Natural killer cell (primary cell): ENCODE measurements around the gene TPST2. TPM values are rescaled to one million over a fixed set of nuclear protein-coding genes. Genes with fewer than 3 reads are reported as not detected.

Experiments used
- ATAC-seq, 3 donors: fragments of 150-1000 bp in 2 of 3; fragments of 200-7000 bp in 1 of 3; cut with Tn5 transposase; 1 replicate in 1 of 3; 2 replicates in 2 of 3; pipeline ENCODE4 v1.10.0; 2021; ENCODE audit warnings: mild to moderate bottlenecking in 2 of 3, moderate library complexity in 2 of 3
- DNase-seq, 2 donors: peaks; one replicate each; pipeline versions ENCODE4 v3.0.0 to v3.0.0-alpha.2; 2013 to 2021; ENCODE audit warnings: mixed read lengths in 1 of 2
- H3K27ac ChIP-seq: one replicate; pipeline ENCODE4 v1.5.1; 2013; ENCODE audit warnings: mild to moderate bottlenecking, low read length
- H3K27me3 ChIP-seq: one replicate; pipeline ENCODE4 v1.6.1; 2013; ENCODE audit warnings: low read length; ENCODE audit not compliant: control insufficient read depth, insufficient read depth
- H3K36me3 ChIP-seq: one replicate; pipeline ENCODE4 v1.6.1; 2013; ENCODE audit warnings: low read length; ENCODE audit not compliant: control insufficient read depth, insufficient read depth
- H3K4me1 ChIP-seq: one replicate; pipeline ENCODE4 v1.6.1; 2013; ENCODE audit warnings: low read length; ENCODE audit not compliant: control insufficient read depth, insufficient read depth
- H3K4me3 ChIP-seq: one replicate; pipeline ENCODE4 v1.5.1; 2013; ENCODE audit warnings: low read length
- H3K9me3 ChIP-seq: one replicate; pipeline ENCODE4 v1.6.1; 2013; ENCODE audit warnings: low read length; ENCODE audit not compliant: control insufficient read depth, insufficient read depth
- H3K27ac Mint-ChIP-seq, 2 donors: one replicate each; pipeline ENCODE4 v1.8.0; 2022; ENCODE audit warnings: mild to moderate bottlenecking in 2 of 2, mixed read lengths in 2 of 2, moderate library complexity in 1 of 2
- H3K27me3 Mint-ChIP-seq, 2 donors: one replicate each; pipeline ENCODE4 v1.8.0; 2022; ENCODE audit warnings: low read depth in 2 of 2, mixed read lengths in 2 of 2
- H3K36me3 Mint-ChIP-seq: one replicate; pipeline ENCODE4 v1.8.0; 2022; ENCODE audit warnings: mixed read lengths
- H3K4me1 Mint-ChIP-seq, 2 donors: one replicate each; pipeline ENCODE4 v1.8.0; 2022; ENCODE audit warnings: mixed read lengths in 2 of 2
- H3K4me3 Mint-ChIP-seq: one replicate; pipeline ENCODE4 v1.8.0; 2022; ENCODE audit warnings: mild to moderate bottlenecking, moderate library complexity, mixed read lengths
- H3K9me3 Mint-ChIP-seq, 2 donors: one replicate each; pipeline ENCODE4 v1.8.0; 2022; ENCODE audit warnings: mixed read lengths in 2 of 2
- CTCF ChIP-seq: fragments of 200-600 bp; IDR thresholded peaks from one replicate; pipeline ENCODE4 v1.8.0; 2022; ENCODE audit warnings: antibody characterized with exemption
- WGBS: methylation state at CpG from one replicate; pipeline ENCODE4 v1.1.7; 2013; ENCODE audit warnings: missing lambda C conversion rate; ENCODE audit not compliant: insufficient coverage; 5-methylcytosine and 5-hydroxymethylcytosine counted together
- intact Hi-C: fragments of 100-400 bp; cut with micrococcal nuclease; formaldehyde crosslinking; loops from one replicate; pipeline ENCODE4 v1.14.2; 2022
- total RNA-seq, 4 donors: library from RNA; stranded (reverse); fragments of 120-200 nt in 1 of 4; gene quantifications; one replicate each; pipeline versions ENCODE4 v1.2.3 to v1.2.4, GENCODE V29; 2013 to 2022

TPST2 gene
- total RNA-seq, 3 donors from 2014 or later (not counting 1 experiment from before 2014, with no cell fraction given) = 145 to 206 (median 155) TPM

- intact Hi-C loops = no loop called here
- H3K36me3 Mint-ChIP-seq = no peaks in the 10 kb centered on the region
- no peak overlapping the region for H3K27ac ChIP-seq
- H3K36me3 ChIP-seq = peaks cover 89% of the 10 kb centered on the region
- no peak for ATAC-seq
- no peak for TF ChIP-seq CTCF
- no peaks in the 10 kb centered on the region for H3K27me3 Mint-ChIP-seq
- H3K27ac Mint-ChIP-seq = no peak overlapping the region
- H3K9me3 Mint-ChIP-seq = no peaks in the 10 kb centered on the region
- no peaks in the 10 kb centered on the region for H3K27me3 ChIP-seq
- 94% methylated on average over 9 of the region's 9 CpGs for WGBS
- H3K4me3 Mint-ChIP-seq = no peak overlapping the region
- peaks cover 0 to 7% of the 10 kb centered on the region in 2 donors for H3K4me1 Mint-ChIP-seq
- no peaks in the 10 kb centered on the region for H3K9me3 ChIP-seq
- DNase-seq = no peak
- no peak overlapping the region for H3K4me3 ChIP-seq
- no peaks in the 10 kb centered on the region for H3K4me1 ChIP-seq
These were observed 97.7 kb downstream of the TPST2 start for GRCh38 chr22:26492220-26492619.

GRCh38 chr22:26489447-26490036, 100.4 kb downstream of the TPST2 start:
- intact Hi-C loops = no loop called here
- Histone ChIP-seq H3K27ac (no peak overlapping the region), H3K4me3 (no peak overlapping the region), H3K9me3 (no peaks in the 10 kb centered on the region), H3K27me3 (no peaks in the 10 kb centered on the region), H3K4me1 (peaks cover 4% of the 10 kb centered on the region), H3K36me3 (peaks cover 68% of the 10 kb centered on the region)
- Mint-ChIP-seq H3K4me3 (no peak overlapping the region), H3K36me3 (no peaks in the 10 kb centered on the region), H3K27ac (no peak overlapping the region), H3K4me1 (peaks cover 19 to 23% of the 10 kb centered on the region in 2 donors), H3K9me3 (no peaks in the 10 kb centered on the region), H3K27me3 (no peaks in the 10 kb centered on the region)
- 86% methylated on average over 4 of the region's 4 CpGs for WGBS
- DNase-seq = no peak
- no peak for ATAC-seq
- no peak for TF ChIP-seq CTCF

GRCh38 chr22:26487996-26488395, 101.9 kb downstream of the TPST2 start:
- peaks cover 30 to 38% of the 10 kb centered on the region in 2 donors for H3K4me1 Mint-ChIP-seq
- H3K9me3 Mint-ChIP-seq = no peaks in the 10 kb centered on the region
- 84% methylated on average over 3 of the region's 3 CpGs for WGBS
- ATAC-seq (no peak), DNase-seq (no peak)
- Histone ChIP-seq H3K4me1 (peaks cover 11% of the 10 kb centered on the region), H3K27ac (no peak overlapping the region), H3K36me3 (peaks cover 53% of the 10 kb centered on the region), H3K9me3 (no peaks in the 10 kb centered on the region), H3K4me3 (no peak overlapping the region), H3K27me3 (no peaks in the 10 kb centered on the region)
- no peak overlapping the region for H3K4me3 Mint-ChIP-seq
- H3K27ac Mint-ChIP-seq = peak overlapping the region in 1 of 2 donors; percentile 29
- H3K36me3 Mint-ChIP-seq = no peaks in the 10 kb centered on the region
- no peaks in the 10 kb centered on the region for H3K27me3 Mint-ChIP-seq
- intact Hi-C loops = no loop called here
- TF ChIP-seq CTCF = no peak

GRCh38 chr22:26486394-26486793, 103.5 kb downstream of the TPST2 start:
- peak overlapping the region; percentile 95 to 98 for H3K27ac Mint-ChIP-seq
- Histone ChIP-seq H3K36me3 (peaks cover 39% of the 10 kb centered on the region), H3K9me3 (no peaks in the 10 kb centered on the region), H3K4me1 (peaks cover 12% of the 10 kb centered on the region), H3K27me3 (no peaks in the 10 kb centered on the region), H3K27ac (no peak overlapping the region), H3K4me3 (no peak overlapping the region)
- WGBS = no CpG with 5 or more reads among the region's 5 CpGs
- H3K4me3 Mint-ChIP-seq = peak overlapping the region; percentile 7
- DNase-seq (no peak), ATAC-seq (no peak)
- peaks cover 46 to 54% of the 10 kb centered on the region in 2 donors for H3K4me1 Mint-ChIP-seq
- intact Hi-C loops = no loop called here
- H3K27me3 Mint-ChIP-seq = no peaks in the 10 kb centered on the region
- no peaks in the 10 kb centered on the region for H3K9me3 Mint-ChIP-seq
- H3K36me3 Mint-ChIP-seq = no peaks in the 10 kb centered on the region
- TF ChIP-seq CTCF = no peak
